MM.1S (cell line): ENCODE measurements around the gene PTPRN2.

Experiments used
- DNase-seq: peaks from one replicate; pipeline ENCODE4 v3.0.0-alpha.2; 2015
- H2AFZ ChIP-seq: fragments of 300-600 bp; sonication (generic); 2 replicates; pipeline ENCODE4 v1.6.0; 2016; ENCODE audit warnings: antibody characterized with exemption, low read length
- H3F3A ChIP-seq: fragments of 300-600 bp; sonication (generic); 2 replicates; pipeline ENCODE4 v1.6.1; 2016; ENCODE audit warnings: mild to moderate bottlenecking, antibody characterized with exemption, low read length, moderate library complexity, mixed read lengths; ENCODE audit not compliant: insufficient read depth
- H3K27ac ChIP-seq: fragments of 300-600 bp; sonication (generic); 2 replicates; pipeline ENCODE4 v1.5.1; 2016; ENCODE audit warnings: mild to moderate bottlenecking, low read length
- H3K27me3 ChIP-seq: fragments of 300-600 bp; sonication (generic); replicated peaks from 2 replicates; pipeline ENCODE4 v1.6.0; 2016; ENCODE audit warnings: low read length; ENCODE audit not compliant: insufficient read depth
- H3K36me3 ChIP-seq: fragments of 300-600 bp; sonication (generic); replicated peaks from 2 replicates; pipeline ENCODE4 v1.6.1; 2016; ENCODE audit warnings: mild to moderate bottlenecking, low read length, mixed read lengths; ENCODE audit not compliant: insufficient read depth
- H3K4me1 ChIP-seq: fragments of 300-600 bp; sonication (generic); 2 replicates; pipeline ENCODE4 v1.6.1; 2016; ENCODE audit warnings: low read length, mixed read lengths
- H3K4me2 ChIP-seq: fragments of 300-600 bp; sonication (generic); 2 replicates; pipeline ENCODE4 v1.6.0; 2016; ENCODE audit warnings: low read depth, low read length
- H3K4me3 ChIP-seq: fragments of 300-600 bp; sonication (generic); 2 replicates; pipeline ENCODE4 v1.5.1; 2016; ENCODE audit warnings: low read length, mixed read lengths
- H3K79me2 ChIP-seq: fragments of 300-600 bp; sonication (generic); 2 replicates; pipeline ENCODE4 v1.6.1; 2016; ENCODE audit warnings: mixed run types, low read length, mixed read lengths
- H3K9ac ChIP-seq: fragments of 300-600 bp; sonication (generic); 2 replicates; pipeline ENCODE4 v1.6.1; 2016; ENCODE audit warnings: low read length, mixed read lengths
- H3K9me2 ChIP-seq: fragments of 300-600 bp; sonication (generic); replicated peaks from 2 replicates; pipeline ENCODE4 v1.6.1; 2016; ENCODE audit warnings: mild to moderate bottlenecking, low read length, mixed read lengths; ENCODE audit not compliant: insufficient read depth
- H3K9me3 ChIP-seq: fragments of 300-600 bp; sonication (generic); replicated peaks from 2 replicates; pipeline ENCODE4 v1.6.1; 2016; ENCODE audit warnings: mild to moderate bottlenecking, low read length, mixed read lengths; ENCODE audit not compliant: insufficient read depth
- H4K20me1 ChIP-seq: fragments of 300-600 bp; sonication (generic); 2 replicates; pipeline ENCODE4 v1.6.1; 2016; ENCODE audit warnings: mild to moderate bottlenecking, low read length, moderate library complexity, mixed read lengths; ENCODE audit not compliant: insufficient read depth
- CTCF ChIP-seq: fragments of 300-600 bp; sonication (generic); IDR thresholded peaks from 2 replicates; pipeline ENCODE4 v1.5.1; 2016; ENCODE audit warnings: antibody characterized with exemption, low read length, mixed read lengths
- EZH2 ChIP-seq: fragments of 300-600 bp; sonication (generic); optimal IDR thresholded peaks from 2 replicates; pipeline ENCODE3; 2017; ENCODE audit warnings: low read depth, mild to moderate bottlenecking, antibody characterized with exemption, low read length, mixed read lengths
- EZH2phosphoT487 ChIP-seq: fragments of 300-600 bp; sonication (generic); IDR thresholded peaks from 2 replicates; pipeline ENCODE4 v1.6.1; 2018; ENCODE audit warnings: antibody characterized with exemption, low read length

Gene PTPRN2

GRCh38 chr7:157610671-157611295, 976.8 kb downstream of the PTPRN2 start:
- Histone ChIP-seq H3K9me3 (no peaks in the 10 kb centered on the region), H3K4me3 (no peak overlapping the region), H3F3A (no peaks in the 10 kb centered on the region), H3K79me2 (no peaks in the 10 kb centered on the region), H3K9ac (no peak overlapping the region), H4K20me1 (no peaks in the 10 kb centered on the region), H3K4me2 (no peak overlapping the region), H3K9me2 (no peaks in the 10 kb centered on the region), H3K27ac (no peak overlapping the region), H2AFZ (no peak overlapping the region), H3K27me3 (peaks cover 94% of the 10 kb centered on the region), H3K4me1 (no peaks in the 10 kb centered on the region), H3K36me3 (no peaks in the 10 kb centered on the region)
- DNase-seq: no peak
- no peak for TF ChIP-seq CTCF
- no peak for TF ChIP-seq EZH2
- no peak for TF ChIP-seq EZH2phosphoT487

- Histone ChIP-seq H3K27me3 (peaks cover 94% of the 10 kb centered on the region), H3K9ac (no peak overlapping the region), H3K79me2 (no peaks in the 10 kb centered on the region), H3K4me3 (no peak overlapping the region), H4K20me1 (no peaks in the 10 kb centered on the region), H3K27ac (no peak overlapping the region), H3F3A (no peaks in the 10 kb centered on the region), H3K9me3 (no peaks in the 10 kb centered on the region), H3K36me3 (no peaks in the 10 kb centered on the region), H3K4me2 (no peak overlapping the region), H2AFZ (no peak overlapping the region), H3K4me1 (no peaks in the 10 kb centered on the region), H3K9me2 (no peaks in the 10 kb centered on the region)
- no peak for DNase-seq
- TF ChIP-seq EZH2phosphoT487: no peak
- no peak for TF ChIP-seq CTCF
- no peak for TF ChIP-seq EZH2
Observed at GRCh38 chr7:157609932-157610640, 977.5 kb downstream of the PTPRN2 start.

GRCh38 chr7:157609516-157609915, 978.1 kb downstream of the PTPRN2 start:
- no peaks in the 10 kb centered on the region for H3K9me3 ChIP-seq
- H3K4me1 ChIP-seq: no peaks in the 10 kb centered on the region
- H3K27me3 ChIP-seq: peaks cover 94% of the 10 kb centered on the region
- H3K27ac ChIP-seq: no peak overlapping the region
- H3K9me2 ChIP-seq: no peaks in the 10 kb centered on the region
- TF ChIP-seq EZH2 (peak; percentile 38), EZH2phosphoT487 (no peak)
- H3F3A ChIP-seq: no peaks in the 10 kb centered on the region
- no peak for DNase-seq
- no peaks in the 10 kb centered on the region for H4K20me1 ChIP-seq
- H3K36me3 ChIP-seq: no peaks in the 10 kb centered on the region
- H3K4me3 ChIP-seq: no peak overlapping the region
- H2AFZ ChIP-seq: no peak overlapping the region
- no peaks in the 10 kb centered on the region for H3K79me2 ChIP-seq
- H3K9ac ChIP-seq: no peak overlapping the region
- no peak overlapping the region for H3K4me2 ChIP-seq

- no peaks in the 10 kb centered on the region for H3K79me2 ChIP-seq
- no peaks in the 10 kb centered on the region for H3K9me2 ChIP-seq
- no peak for DNase-seq
- H4K20me1 ChIP-seq: no peaks in the 10 kb centered on the region
- H3K27me3 ChIP-seq: peaks cover 94% of the 10 kb centered on the region
- H2AFZ ChIP-seq: no peak overlapping the region
- no peak overlapping the region for H3K4me2 ChIP-seq
- TF ChIP-seq EZH2 (no peak), EZH2phosphoT487 (no peak), CTCF (no peak)
- no peak overlapping the region for H3K27ac ChIP-seq
- H3K4me1 ChIP-seq: no peaks in the 10 kb centered on the region
- no peak overlapping the region for H3K4me3 ChIP-seq
- H3K36me3 ChIP-seq: no peaks in the 10 kb centered on the region
- H3F3A ChIP-seq: no peaks in the 10 kb centered on the region
- no peak overlapping the region for H3K9ac ChIP-seq
- H3K9me3 ChIP-seq: no peaks in the 10 kb centered on the region
Observed at GRCh38 chr7:157607218-157607617, 980.4 kb downstream of the PTPRN2 start.
